Peyer's patch (tissue), 4 donors: ENCODE results near the gene HMCN1.

Experiments used
- POLR2A ChIP-seq, 2 donors: fragments of 450-650 bp; IDR thresholded peaks; one replicate each; pipeline ENCODE4 v1.5.1; 2017; ENCODE audit warnings: antibody characterized with exemption in 2 of 2, mild to moderate bottlenecking in 2 of 2, moderate library complexity in 2 of 2
- TF ChIP-seq, protein P1 (sequence below), 6 experiments: fragments of 450-650 bp in 4 of 6; fragments of 200-600 bp in 2 of 6; sonication (generic) in 1 of 6; IDR thresholded peaks; one replicate each; pipeline ENCODE4 v1.5.1; 2017 to 2019; ENCODE audit warnings: antibody characterized with exemption in 6 of 6, mild to moderate bottlenecking in 3 of 6, moderate library complexity in 1 of 6

DNA sequence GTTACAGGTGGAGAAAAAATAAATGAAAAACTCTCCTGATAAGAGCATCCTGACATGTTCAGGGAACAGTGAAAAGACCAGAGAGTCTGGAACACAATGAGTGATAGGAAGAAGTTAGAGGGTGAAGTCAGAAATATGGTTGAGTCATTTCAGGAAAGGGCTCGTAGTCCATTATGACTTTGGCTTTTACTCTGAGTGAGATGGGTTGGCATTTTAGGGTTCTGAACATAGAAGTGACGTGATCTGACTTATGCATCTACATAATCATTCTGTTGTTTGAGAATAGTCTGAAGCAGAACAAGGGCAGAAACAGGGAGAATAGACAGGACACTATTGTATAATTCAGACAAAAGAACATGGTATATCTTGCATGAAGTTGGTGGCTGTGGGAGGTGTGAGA, 5.8 kb downstream of the HMCN1 start:
- TF ChIP-seq, protein P1, sequence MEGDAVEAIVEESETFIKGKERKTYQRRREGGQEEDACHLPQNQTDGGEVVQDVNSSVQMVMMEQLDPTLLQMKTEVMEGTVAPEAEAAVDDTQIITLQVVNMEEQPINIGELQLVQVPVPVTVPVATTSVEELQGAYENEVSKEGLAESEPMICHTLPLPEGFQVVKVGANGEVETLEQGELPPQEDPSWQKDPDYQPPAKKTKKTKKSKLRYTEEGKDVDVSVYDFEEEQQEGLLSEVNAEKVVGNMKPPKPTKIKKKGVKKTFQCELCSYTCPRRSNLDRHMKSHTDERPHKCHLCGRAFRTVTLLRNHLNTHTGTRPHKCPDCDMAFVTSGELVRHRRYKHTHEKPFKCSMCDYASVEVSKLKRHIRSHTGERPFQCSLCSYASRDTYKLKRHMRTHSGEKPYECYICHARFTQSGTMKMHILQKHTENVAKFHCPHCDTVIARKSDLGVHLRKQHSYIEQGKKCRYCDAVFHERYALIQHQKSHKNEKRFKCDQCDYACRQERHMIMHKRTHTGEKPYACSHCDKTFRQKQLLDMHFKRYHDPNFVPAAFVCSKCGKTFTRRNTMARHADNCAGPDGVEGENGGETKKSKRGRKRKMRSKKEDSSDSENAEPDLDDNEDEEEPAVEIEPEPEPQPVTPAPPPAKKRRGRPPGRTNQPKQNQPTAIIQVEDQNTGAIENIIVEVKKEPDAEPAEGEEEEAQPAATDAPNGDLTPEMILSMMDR (IDR thresholded peaks at IDR 0.05), result no peak
- TF ChIP-seq POLR2A (IDR thresholded peaks at IDR 0.05), result no peak
